ENCODE data around the gene DACT3. TPM values are rescaled to one million over a fixed set of nuclear protein-coding genes. Genes with fewer than 3 reads are reported as not detected.

The DACT3 gene
- polyA plus RNA-seq, 1 donor from 2014 or later = 29.3 TPM

DNA sequence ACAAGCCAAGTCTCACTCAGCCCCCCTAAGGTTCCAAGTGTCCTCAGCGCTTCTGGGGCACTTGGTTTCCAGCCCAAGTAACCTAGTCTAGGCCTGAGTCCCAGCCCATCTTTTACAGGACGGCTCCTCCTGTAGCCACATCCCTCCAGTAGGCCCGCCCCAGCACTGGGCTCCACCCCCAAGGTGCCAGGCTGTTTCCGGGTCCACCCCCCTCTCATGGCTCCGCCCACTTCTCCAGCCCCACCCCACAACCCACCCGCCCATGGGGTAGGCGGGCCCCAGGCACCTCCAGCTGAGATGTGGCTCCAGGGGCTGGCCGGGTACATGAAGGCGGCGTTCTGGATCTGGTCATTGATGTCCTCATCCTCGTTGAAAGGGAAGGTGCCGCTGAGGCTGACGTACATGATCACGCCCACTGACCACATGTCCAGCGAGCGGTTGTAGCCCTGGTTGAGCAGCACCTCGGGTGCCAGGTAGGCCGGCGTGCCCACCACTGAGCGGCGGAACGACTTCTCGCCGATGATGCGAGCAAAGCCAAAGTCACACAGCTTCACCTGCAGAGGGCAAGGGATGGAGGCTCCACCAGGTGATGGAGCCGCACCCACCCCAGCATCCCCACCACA is 17.2 kb upstream of the DACT3 start:
- Histone ChIP-seq H3K36me3 (ENCODE audit: insufficient read depth, low read length) (no peaks in the 10 kb centered on the region), H4K20me1 (ENCODE audit: insufficient read depth) (no peaks in the 10 kb centered on the region), H3K4me2 (ENCODE audit: low read length) (no peak overlapping the region), H3K9me2 (ENCODE audit: insufficient read depth, low read length) (no peaks in the 10 kb centered on the region), H2AFZ (ENCODE audit: low read depth, low read length) (no peak overlapping the region), H3K79me2 (replicated peaks; ENCODE audit: insufficient read depth, low read length) (no peaks in the 10 kb centered on the region), H3K9ac (ENCODE audit: low read length) (no peak overlapping the region), H3K9me3 (ENCODE audit: low read length) (no peaks in the 10 kb centered on the region), H3F3A (ENCODE audit: insufficient read depth, low read length, poor library complexity, severe bottlenecking) (no peaks in the 10 kb centered on the region), H3K27me3 (ENCODE audit: insufficient read depth, low read depth, low read length) (no peaks in the 10 kb centered on the region), H3K27ac (ENCODE audit: low read length) (no peak overlapping the region), H3K4me3 (ENCODE audit: low read length) (no peak overlapping the region)
- TF ChIP-seq RAD21 (conservative IDR thresholded peaks at IDR 0.05) (no peak), POLR2AphosphoS5 (IDR thresholded peaks at IDR 0.05) (no peak), TAF1 (IDR thresholded peaks at IDR 0.05; ENCODE audit: low read depth) (no peak)
- TF ChIP-seq, protein P1, sequence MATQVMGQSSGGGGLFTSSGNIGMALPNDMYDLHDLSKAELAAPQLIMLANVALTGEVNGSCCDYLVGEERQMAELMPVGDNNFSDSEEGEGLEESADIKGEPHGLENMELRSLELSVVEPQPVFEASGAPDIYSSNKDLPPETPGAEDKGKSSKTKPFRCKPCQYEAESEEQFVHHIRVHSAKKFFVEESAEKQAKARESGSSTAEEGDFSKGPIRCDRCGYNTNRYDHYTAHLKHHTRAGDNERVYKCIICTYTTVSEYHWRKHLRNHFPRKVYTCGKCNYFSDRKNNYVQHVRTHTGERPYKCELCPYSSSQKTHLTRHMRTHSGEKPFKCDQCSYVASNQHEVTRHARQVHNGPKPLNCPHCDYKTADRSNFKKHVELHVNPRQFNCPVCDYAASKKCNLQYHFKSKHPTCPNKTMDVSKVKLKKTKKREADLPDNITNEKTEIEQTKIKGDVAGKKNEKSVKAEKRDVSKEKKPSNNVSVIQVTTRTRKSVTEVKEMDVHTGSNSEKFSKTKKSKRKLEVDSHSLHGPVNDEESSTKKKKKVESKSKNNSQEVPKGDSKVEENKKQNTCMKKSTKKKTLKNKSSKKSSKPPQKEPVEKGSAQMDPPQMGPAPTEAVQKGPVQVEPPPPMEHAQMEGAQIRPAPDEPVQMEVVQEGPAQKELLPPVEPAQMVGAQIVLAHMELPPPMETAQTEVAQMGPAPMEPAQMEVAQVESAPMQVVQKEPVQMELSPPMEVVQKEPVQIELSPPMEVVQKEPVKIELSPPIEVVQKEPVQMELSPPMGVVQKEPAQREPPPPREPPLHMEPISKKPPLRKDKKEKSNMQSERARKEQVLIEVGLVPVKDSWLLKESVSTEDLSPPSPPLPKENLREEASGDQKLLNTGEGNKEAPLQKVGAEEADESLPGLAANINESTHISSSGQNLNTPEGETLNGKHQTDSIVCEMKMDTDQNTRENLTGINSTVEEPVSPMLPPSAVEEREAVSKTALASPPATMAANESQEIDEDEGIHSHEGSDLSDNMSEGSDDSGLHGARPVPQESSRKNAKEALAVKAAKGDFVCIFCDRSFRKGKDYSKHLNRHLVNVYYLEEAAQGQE (IDR thresholded peaks at IDR 0.05; ENCODE audit: borderline replicate concordance) = no peak

DNA sequence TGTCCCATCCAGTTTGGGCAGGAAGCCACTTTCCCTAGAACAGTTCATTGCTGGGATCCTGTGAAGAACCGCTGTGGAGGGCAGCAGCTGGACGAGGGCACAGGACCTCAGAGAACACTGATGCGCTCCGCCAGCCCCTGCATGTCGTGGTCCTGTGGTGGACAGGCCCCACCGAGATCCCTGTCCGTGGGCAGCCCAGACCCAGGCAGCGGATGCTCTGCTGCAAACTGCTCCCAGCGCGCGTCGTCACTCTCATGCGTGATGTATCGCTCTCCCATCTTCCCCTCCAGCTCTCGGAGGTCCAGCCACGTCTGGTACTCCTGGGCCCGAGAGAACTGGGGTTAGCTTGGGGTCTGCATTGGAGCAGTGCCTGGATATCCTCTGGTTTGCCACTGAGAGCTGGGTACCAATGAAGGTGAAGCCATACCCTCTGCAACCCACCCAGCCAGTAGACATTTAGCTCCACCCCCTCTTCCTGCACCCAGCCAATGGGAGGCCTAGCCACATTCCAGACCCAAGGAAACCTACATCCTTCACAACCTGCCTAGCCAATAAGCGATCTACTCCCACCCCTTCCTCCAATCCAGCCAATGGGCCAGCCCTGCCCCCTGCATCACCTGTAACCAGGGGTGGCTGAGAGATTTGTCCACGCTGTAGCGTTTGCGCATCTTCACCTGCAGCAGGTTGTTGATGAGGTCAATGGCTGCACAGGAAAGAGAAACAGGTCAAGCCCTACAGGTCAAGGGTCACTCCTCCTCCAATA is 13.6 kb upstream of the DACT3 start:
- H3K36me3 ChIP-seq (ENCODE audit: insufficient read depth, low read length) = no peaks in the 10 kb centered on the region

DNA sequence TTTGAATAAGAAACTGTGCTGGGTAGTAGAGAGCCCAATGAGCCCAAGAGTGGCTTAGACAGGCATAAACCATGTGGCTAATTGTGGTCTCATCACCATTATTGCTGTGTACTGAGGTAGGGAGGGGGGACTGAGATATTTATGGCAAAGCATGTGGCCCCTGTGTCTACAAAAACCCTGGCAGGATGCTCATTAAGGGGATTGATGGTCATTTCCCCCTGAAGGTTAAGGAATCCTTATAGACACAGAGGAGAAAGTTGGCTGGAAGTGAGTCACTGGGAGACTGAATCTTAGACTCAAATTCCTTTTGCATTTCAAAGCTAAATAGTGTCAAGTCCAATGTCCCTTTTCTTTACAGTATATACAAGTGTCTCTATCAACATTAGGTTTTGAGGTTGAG is 9.8 kb upstream of the DACT3 start:
- Histone ChIP-seq H3K9me2 (ENCODE audit: insufficient read depth, low read length) (no peaks in the 10 kb centered on the region), H3K36me3 (ENCODE audit: insufficient read depth, low read length) (no peaks in the 10 kb centered on the region), H3F3A (ENCODE audit: insufficient read depth, low read length, poor library complexity, severe bottlenecking) (no peaks in the 10 kb centered on the region), H3K9ac (ENCODE audit: low read length) (no peak overlapping the region), H3K4me3 (ENCODE audit: low read length) (no peak overlapping the region), H2AFZ (ENCODE audit: low read depth, low read length) (no peak overlapping the region), H3K4me2 (ENCODE audit: low read length) (no peak overlapping the region), H4K20me1 (ENCODE audit: insufficient read depth) (no peaks in the 10 kb centered on the region), H3K79me2 (replicated peaks; ENCODE audit: insufficient read depth, low read length) (no peaks in the 10 kb centered on the region), H3K27me3 (ENCODE audit: insufficient read depth, low read depth, low read length) (no peaks in the 10 kb centered on the region), H3K27ac (ENCODE audit: low read length) (no peak overlapping the region), H3K9me3 (ENCODE audit: low read length) (no peaks in the 10 kb centered on the region)
- TF ChIP-seq, protein P2, sequence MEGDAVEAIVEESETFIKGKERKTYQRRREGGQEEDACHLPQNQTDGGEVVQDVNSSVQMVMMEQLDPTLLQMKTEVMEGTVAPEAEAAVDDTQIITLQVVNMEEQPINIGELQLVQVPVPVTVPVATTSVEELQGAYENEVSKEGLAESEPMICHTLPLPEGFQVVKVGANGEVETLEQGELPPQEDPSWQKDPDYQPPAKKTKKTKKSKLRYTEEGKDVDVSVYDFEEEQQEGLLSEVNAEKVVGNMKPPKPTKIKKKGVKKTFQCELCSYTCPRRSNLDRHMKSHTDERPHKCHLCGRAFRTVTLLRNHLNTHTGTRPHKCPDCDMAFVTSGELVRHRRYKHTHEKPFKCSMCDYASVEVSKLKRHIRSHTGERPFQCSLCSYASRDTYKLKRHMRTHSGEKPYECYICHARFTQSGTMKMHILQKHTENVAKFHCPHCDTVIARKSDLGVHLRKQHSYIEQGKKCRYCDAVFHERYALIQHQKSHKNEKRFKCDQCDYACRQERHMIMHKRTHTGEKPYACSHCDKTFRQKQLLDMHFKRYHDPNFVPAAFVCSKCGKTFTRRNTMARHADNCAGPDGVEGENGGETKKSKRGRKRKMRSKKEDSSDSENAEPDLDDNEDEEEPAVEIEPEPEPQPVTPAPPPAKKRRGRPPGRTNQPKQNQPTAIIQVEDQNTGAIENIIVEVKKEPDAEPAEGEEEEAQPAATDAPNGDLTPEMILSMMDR (IDR thresholded peaks at IDR 0.05; ENCODE audit: poor library complexity, severe bottlenecking) = no peak
- no peak for TF ChIP-seq TAF1 (IDR thresholded peaks at IDR 0.05; ENCODE audit: low read depth)
- TF ChIP-seq POLR2AphosphoS5 (IDR thresholded peaks at IDR 0.05) = no peak
- TF ChIP-seq, protein P1 (IDR thresholded peaks at IDR 0.05; ENCODE audit: borderline replicate concordance) = no peak
- TF ChIP-seq EZH2 (IDR thresholded peaks at IDR 0.05; ENCODE audit: borderline replicate concordance, insufficient read depth, low read length, poor library complexity, severe bottlenecking) = no peak
- TF ChIP-seq SMC3 (conservative IDR thresholded peaks at IDR 0.05; ENCODE audit: poor library complexity) = no peak
- no peak for TF ChIP-seq MXI1 (conservative IDR thresholded peaks at IDR 0.05; ENCODE audit: poor library complexity, severe bottlenecking)
- no peak for TF ChIP-seq RAD21 (conservative IDR thresholded peaks at IDR 0.05)
- TF ChIP-seq EP300 (conservative IDR thresholded peaks at IDR 0.05; ENCODE audit: poor library complexity, severe bottlenecking) = no peak

More for the DNA sequence above, 13.6 kb upstream of the DACT3 start:
- no peak for TF ChIP-seq EP300 (conservative IDR thresholded peaks at IDR 0.05; ENCODE audit: poor library complexity, severe bottlenecking)
- no peak for TF ChIP-seq MXI1 (conservative IDR thresholded peaks at IDR 0.05; ENCODE audit: poor library complexity, severe bottlenecking)
- no peak for TF ChIP-seq TAF1 (IDR thresholded peaks at IDR 0.05; ENCODE audit: low read depth)
- H4K20me1 ChIP-seq (ENCODE audit: insufficient read depth) = no peaks in the 10 kb centered on the region
- no peaks in the 10 kb centered on the region for H3F3A ChIP-seq (ENCODE audit: insufficient read depth, low read length, poor library complexity, severe bottlenecking)
- H3K4me3 ChIP-seq (ENCODE audit: low read length) = no peak overlapping the region
- no peak overlapping the region for H3K27ac ChIP-seq (ENCODE audit: low read length)
- no peaks in the 10 kb centered on the region for H3K9me3 ChIP-seq (ENCODE audit: low read length)
- H3K9me2 ChIP-seq (ENCODE audit: insufficient read depth, low read length) = no peaks in the 10 kb centered on the region
- H3K4me2 ChIP-seq (ENCODE audit: low read length) = no peak overlapping the region
- no peak overlapping the region for H2AFZ ChIP-seq (ENCODE audit: low read depth, low read length)
- H3K79me2 ChIP-seq (replicated peaks; ENCODE audit: insufficient read depth, low read length) = no peaks in the 10 kb centered on the region
- H3K9ac ChIP-seq (ENCODE audit: low read length) = no peak overlapping the region
- H3K27me3 ChIP-seq (ENCODE audit: insufficient read depth, low read depth, low read length) = no peaks in the 10 kb centered on the region

All from neural cell (in vitro differentiated cells).